Gastroesophageal sphincter (tissue), 4 donors: ENCODE results near the gene CNEP1R1. TPM values are rescaled to one million over a fixed set of nuclear protein-coding genes. Genes with fewer than 3 reads are reported as not detected.

Source experiments
- ATAC-seq: fragments of 150-250 bp; one replicate; pipeline ENCODE4 v1.9.1; 2016; ENCODE audit warnings: mild to moderate bottlenecking, moderate library complexity
- H3K27ac ChIP-seq, 4 donors: fragments of 200-600 bp; sonication (generic) in 3 of 4; 1 replicate in 3 of 4; 2 replicates in 1 of 4; pipeline ENCODE4 v1.5.1; 2016 to 2019
- H3K27me3 ChIP-seq: fragments of 200-600 bp; sonication (generic); one replicate; pipeline ENCODE4 v1.5.1; 2019
- H3K36me3 ChIP-seq, 2 donors: fragments of 200-600 bp; sonication (generic); one replicate each; pipeline ENCODE4 v1.5.1; 2019; ENCODE audit warnings: control low read depth in 1 of 2
- H3K4me1 ChIP-seq, 3 donors: fragments of 200-600 bp; sonication (generic); 1 replicate in 2 of 3; 2 replicates in 1 of 3; pipeline ENCODE4 v1.5.1; 2016 to 2019; ENCODE audit warnings: control low read depth in 2 of 3
- H3K4me3 ChIP-seq, 2 donors: fragments of 200-600 bp; sonication (generic); one replicate each; pipeline ENCODE4 v1.5.1; 2019; ENCODE audit warnings: mild to moderate bottlenecking in 1 of 2, moderate library complexity in 1 of 2
- H3K9me3 ChIP-seq, 3 donors: fragments of 200-600 bp; sonication (generic); one replicate each; pipeline ENCODE4 v1.5.1; 2017 to 2019; ENCODE audit warnings: control low read depth in 2 of 3
- CTCF ChIP-seq, 4 experiments: fragments of 200-600 bp in 2 of 4; fragments of 450-650 bp in 2 of 4; sonication (generic) in 1 of 4; IDR thresholded peaks; one replicate each; pipeline ENCODE4 v1.5.1; 2017 to 2019; ENCODE audit warnings: antibody characterized with exemption in 4 of 4, mild to moderate bottlenecking in 2 of 4, moderate library complexity in 2 of 4
- EP300 ChIP-seq: sonication (generic); formaldehyde crosslinking; IDR thresholded peaks from one replicate; pipeline ENCODE4 v1.6.1; 2017; ENCODE audit warnings: antibody characterized with exemption, mild to moderate bottlenecking
- POLR2A ChIP-seq, 2 donors: fragments of 450-650 bp; IDR thresholded peaks; one replicate each; pipeline ENCODE4 v1.6.1; 2017; ENCODE audit warnings: antibody characterized with exemption in 2 of 2, mild to moderate bottlenecking in 2 of 2, moderate library complexity in 1 of 2
- POLR2AphosphoS5 ChIP-seq: sonication (generic); formaldehyde crosslinking; IDR thresholded peaks from one replicate; pipeline ENCODE4 v1.6.1; 2017; ENCODE audit warnings: antibody characterized with exemption
- WGBS, 2 donors: methylation state at CpG; one replicate each; pipeline ENCODE4 v1.1.5; 2018; ENCODE audit warnings: low coverage in 1 of 2; 5-methylcytosine and 5-hydroxymethylcytosine counted together
- total RNA-seq, 4 donors: library from RNA; depleted of rRNA; stranded (reverse); fragments of >200 nt; gene quantifications; one replicate each; pipeline ENCODE4 v1.1.0, GENCODE V29; 2016

Gene CNEP1R1
- total RNA-seq, 4 donors from 2014 or later: 11.6 to 21.8 (median 15.5) TPM

GRCh38 chr16:50025537-50025931, 509 bp downstream of the CNEP1R1 start:
- WGBS, 2 donors: 0% methylated on average over 4 to 6 of the region's 17 CpGs
- Histone ChIP-seq H3K27me3 (no peaks in the 10 kb centered on the region), H3K27ac (peak overlapping the region; percentile 10 to 91 (median 80)), H3K4me3 (peak overlapping the region; percentile 72 to 86), H3K4me1 (peaks cover 0 to 32% (median 5%) of the 10 kb centered on the region in 3 donors), H3K9me3 (no peaks in the 10 kb centered on the region), H3K36me3 (peaks cover 0 to 10% of the 10 kb centered on the region in 2 donors)
- ATAC-seq: no peak
- TF ChIP-seq EP300 (no peak), POLR2AphosphoS5 (no peak)

- Histone ChIP-seq H3K27ac (no peak overlapping the region), H3K9me3 (no peaks in the 10 kb centered on the region), H3K4me1 (peaks cover 0 to 32% (median 5%) of the 10 kb centered on the region in 3 donors), H3K4me3 (no peak overlapping the region), H3K36me3 (peaks cover 0 to 30% of the 10 kb centered on the region in 2 donors), H3K27me3 (no peaks in the 10 kb centered on the region)
- TF ChIP-seq CTCF (IDR thresholded peaks at IDR 0.05): no peak
- TF ChIP-seq EP300: no peak
- 97 to 100% methylated on average over 4 to 5 of the region's 5 CpGs for WGBS, 2 donors
- no peak for ATAC-seq
Observed at GRCh38 chr16:50027829-50028228, 2.8 kb downstream of the CNEP1R1 start.

GRCh38 chr16:50035468-50035992, 10.5 kb downstream of the CNEP1R1 start:
- WGBS, 2 donors: 74 to 79% methylated on average over 3 of the region's 3 CpGs
- Histone ChIP-seq H3K4me3 (no peak overlapping the region), H3K9me3 (no peaks in the 10 kb centered on the region), H3K27me3 (no peaks in the 10 kb centered on the region), H3K4me1 (no peaks in the 10 kb centered on the region), H3K36me3 (peaks cover 0 to 66% of the 10 kb centered on the region in 2 donors), H3K27ac (no peak overlapping the region)
- TF ChIP-seq POLR2A (IDR thresholded peaks at IDR 0.05) (no peak), POLR2AphosphoS5 (no peak), EP300 (no peak), CTCF (IDR thresholded peaks at IDR 0.05) (no peak)
- ATAC-seq: no peak

- Histone ChIP-seq H3K9me3 (no peaks in the 10 kb centered on the region), H3K4me3 (no peak overlapping the region), H3K27ac (no peak overlapping the region), H3K36me3 (peaks cover 0 to 60% of the 10 kb centered on the region in 2 donors), H3K27me3 (no peaks in the 10 kb centered on the region), H3K4me1 (no peaks in the 10 kb centered on the region)
- WGBS, 2 donors: 65 to 87% methylated on average over 3 of the region's 3 CpGs
- TF ChIP-seq POLR2A (IDR thresholded peaks at IDR 0.05) (no peak), EP300 (no peak), CTCF (IDR thresholded peaks at IDR 0.05) (no peak), POLR2AphosphoS5 (no peak)
- no peak for ATAC-seq
Observed at GRCh38 chr16:50036426-50036825, 11.4 kb downstream of the CNEP1R1 start.

- ATAC-seq: no peak
- Histone ChIP-seq H3K36me3 (peaks cover 0 to 47% of the 10 kb centered on the region in 2 donors), H3K4me3 (no peak overlapping the region), H3K4me1 (no peaks in the 10 kb centered on the region), H3K27ac (peak overlapping the region in 2 of 4 donors; percentile 12 to 22), H3K9me3 (no peaks in the 10 kb centered on the region), H3K27me3 (no peaks in the 10 kb centered on the region)
- WGBS, 2 donors: 41 to 45% methylated on average over 2 of the region's 2 CpGs
- TF ChIP-seq POLR2AphosphoS5: no peak
- TF ChIP-seq CTCF (IDR thresholded peaks at IDR 0.05): no peak
- TF ChIP-seq POLR2A (IDR thresholded peaks at IDR 0.05): no peak
- no peak for TF ChIP-seq EP300
Observed at GRCh38 chr16:50037662-50038220, 12.7 kb downstream of the CNEP1R1 start.
